HG02642 (cell line): ENCODE data around the gene ACOT6.
"Not testable (repeated sequence)": the region's sequence is repeated elsewhere in the genome, so short reads cannot be mapped to it uniquely, and the experiment has no call there.

Experiments used
- ATAC-seq: cut with Tn5 transposase; IDR thresholded peaks from one replicate; pipeline ENCODE4 v1.9.1; 2021; ENCODE audit warnings: mild to moderate bottlenecking; ENCODE audit not compliant: unreplicated experiment, poor library complexity

The ACOT6 gene

DNA sequence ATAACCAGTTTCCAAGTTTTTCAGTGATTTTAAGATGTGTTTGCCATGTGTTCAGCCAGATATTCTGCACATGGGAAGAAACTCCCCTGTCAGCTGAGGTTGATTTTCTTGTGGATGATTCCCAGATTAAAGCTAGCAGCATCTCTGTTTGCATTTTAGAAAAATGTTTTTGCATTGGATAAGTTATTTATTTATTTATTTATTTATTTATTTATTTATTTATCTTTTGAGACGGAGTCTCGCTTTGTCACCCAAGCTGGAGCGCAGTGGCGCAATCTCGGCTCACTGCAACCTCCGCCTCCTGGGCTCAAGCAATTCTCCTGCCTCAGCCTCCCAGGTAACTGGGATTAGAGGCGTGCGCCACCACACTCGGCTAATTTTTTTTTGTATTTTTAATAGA lies 17.8 kb upstream of the ACOT6 start:
- ATAC-seq = no peak

DNA sequence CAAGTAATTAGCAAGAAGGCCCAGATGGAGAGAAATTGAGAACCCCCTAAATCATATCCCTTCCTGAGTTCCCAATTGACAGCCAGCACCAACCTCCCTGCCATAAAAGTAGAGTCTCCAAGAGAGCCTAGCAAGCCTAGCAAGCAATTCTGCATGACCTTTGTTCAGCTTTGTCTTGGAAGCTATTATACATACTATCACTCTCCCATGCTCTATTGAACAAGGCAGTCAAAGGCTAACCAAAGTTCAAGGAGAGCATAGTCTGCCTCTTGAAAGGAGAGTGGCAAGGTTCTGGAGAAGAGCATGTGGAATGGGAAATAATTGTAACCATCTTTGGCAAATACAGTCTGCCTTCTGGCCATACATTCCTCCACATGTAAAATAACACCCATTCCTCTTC lies 12.8 kb upstream of the ACOT6 start:
- ATAC-seq = no peak

DNA sequence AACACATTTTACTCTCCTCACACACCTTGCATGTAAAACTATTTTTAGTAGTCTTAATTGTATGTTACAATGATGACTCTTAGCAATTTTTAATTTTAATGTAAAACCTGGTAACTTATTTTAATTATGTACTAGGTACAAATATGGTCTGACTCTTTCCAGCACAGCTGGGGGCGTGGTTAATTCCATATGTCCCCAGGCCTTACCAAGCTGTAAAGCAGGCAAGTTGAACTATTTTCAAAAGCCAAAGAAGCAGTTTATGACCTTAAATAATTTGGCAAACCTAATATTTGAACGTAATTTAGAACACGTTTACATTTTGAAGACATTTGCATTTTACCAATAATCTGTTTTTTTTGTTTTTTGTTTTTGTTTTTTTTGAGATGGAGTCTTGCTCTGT lies 9.3 kb upstream of the ACOT6 start:
- no peak for ATAC-seq

GRCh38 chr14:73606271-73606670 lies 6.0 kb upstream of the ACOT6 start:
- ATAC-seq = no peak

DNA sequence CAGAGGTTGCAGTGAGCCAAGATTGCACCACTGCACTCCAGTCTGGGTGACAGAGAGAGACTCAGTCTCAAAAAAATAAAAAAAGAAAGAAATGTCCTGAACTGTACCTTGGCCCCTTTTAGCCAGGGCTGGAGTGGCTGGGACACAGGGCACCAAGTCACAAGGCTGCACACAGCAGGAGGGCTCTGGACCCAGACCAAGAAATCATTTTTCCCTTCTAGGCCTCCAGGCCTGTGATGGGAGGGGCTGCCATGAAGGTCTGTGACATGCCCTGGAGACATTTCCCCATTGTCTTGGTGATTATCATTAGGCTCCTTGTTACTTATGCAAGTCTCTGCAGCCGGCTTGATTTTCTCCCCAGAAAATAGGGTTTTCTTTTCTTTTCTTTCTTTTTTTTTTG lies 5.1 kb upstream of the ACOT6 start:
- ATAC-seq = no peak

- ATAC-seq = no peak
Observed at GRCh38 chr14:73610687-73611086, 1.6 kb upstream of the ACOT6 start.

GRCh38 chr14:73613046-73613383 lies 698 bp downstream of the ACOT6 start:
- peak; percentile 17 for ATAC-seq

GRCh38 chr14:73613419-73613963 lies 1.2 kb downstream of the ACOT6 start:
- no peak for ATAC-seq

- ATAC-seq = no peak
Observed at GRCh38 chr14:73616831-73617230, 4.5 kb downstream of the ACOT6 start.

- ATAC-seq = no peak
Observed at GRCh38 chr14:73619524-73619923, 7.2 kb downstream of the ACOT6 start.

- no peak for ATAC-seq
Observed at GRCh38 chr14:73620268-73620667, 8.0 kb downstream of the ACOT6 start.

- no peak for ATAC-seq
Observed at GRCh38 chr14:73623504-73624054, 11.3 kb downstream of the ACOT6 start.

DNA sequence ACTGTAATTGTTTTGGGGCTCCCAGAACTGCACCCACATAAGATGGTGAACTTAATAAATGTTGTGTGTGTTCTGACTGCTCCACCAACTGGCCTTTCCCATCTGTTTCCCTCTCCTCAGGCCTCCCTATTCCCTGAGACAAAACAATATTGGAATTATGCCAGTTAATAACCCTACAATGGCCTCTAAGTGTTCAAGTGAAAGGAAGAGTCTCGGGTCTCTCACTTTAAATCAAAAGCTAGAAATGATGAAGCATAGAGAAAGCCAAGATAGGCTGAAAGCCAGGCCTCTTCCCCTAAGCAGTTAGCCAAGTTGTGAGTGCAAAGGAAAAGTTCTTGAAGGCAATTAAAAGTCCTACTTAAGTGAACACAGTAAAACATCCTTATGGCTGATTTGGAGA lies 13.4 kb downstream of the ACOT6 start:
- no peak for ATAC-seq

- ATAC-seq = no peak
Observed at GRCh38 chr14:73627151-73627558, 14.8 kb downstream of the ACOT6 start.

- ATAC-seq = no peak
Observed at GRCh38 chr14:73630009-73630780, 17.9 kb downstream of the ACOT6 start.

DNA sequence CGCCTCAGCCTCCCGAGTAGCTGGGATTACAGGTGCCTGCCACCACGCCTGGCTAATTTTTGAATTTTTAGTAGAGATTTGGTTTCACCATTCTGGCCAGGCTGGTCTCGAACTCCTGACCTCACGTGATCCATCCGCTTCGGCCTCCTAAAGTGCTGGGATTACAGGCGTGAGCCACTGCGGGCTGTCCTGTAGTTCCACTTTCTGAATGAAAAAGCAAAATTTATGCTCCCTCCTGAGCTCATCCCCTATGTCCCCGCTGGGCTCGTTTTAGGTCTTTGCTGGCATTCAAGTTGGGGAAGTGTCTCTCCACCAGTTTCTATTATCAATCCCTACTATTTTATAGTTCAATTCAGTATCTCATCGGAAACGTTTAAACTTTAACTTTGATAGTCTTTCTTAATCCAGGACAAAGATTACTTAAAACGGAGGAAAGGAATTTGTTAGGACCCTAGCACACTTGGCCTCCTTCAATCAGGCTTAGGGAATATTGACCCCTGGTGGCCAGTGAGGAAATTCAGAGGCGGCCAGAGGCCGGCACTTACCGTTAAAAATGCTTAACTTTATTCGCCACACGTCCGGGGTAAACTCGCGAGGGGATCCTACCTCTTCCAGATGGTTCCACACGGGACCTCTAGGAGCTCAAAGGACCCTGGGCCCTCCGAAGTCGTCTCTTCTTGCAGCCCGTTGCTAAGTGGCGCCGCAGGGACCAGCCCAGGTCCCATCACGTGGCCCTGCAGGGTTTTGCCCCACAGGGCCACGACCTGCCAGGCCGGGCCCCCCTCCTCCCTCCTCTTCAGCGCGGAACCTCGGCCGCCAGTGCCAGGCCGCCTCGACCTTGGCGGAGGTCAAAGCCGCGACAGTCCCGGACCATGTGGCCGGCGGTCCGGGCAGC lies 21.0 kb downstream of the ACOT6 start:
- peak; percentile 72 for ATAC-seq

- peak; percentile 34 for ATAC-seq
Observed at GRCh38 chr14:73634011-73634833, 21.9 kb downstream of the ACOT6 start.

DNA sequence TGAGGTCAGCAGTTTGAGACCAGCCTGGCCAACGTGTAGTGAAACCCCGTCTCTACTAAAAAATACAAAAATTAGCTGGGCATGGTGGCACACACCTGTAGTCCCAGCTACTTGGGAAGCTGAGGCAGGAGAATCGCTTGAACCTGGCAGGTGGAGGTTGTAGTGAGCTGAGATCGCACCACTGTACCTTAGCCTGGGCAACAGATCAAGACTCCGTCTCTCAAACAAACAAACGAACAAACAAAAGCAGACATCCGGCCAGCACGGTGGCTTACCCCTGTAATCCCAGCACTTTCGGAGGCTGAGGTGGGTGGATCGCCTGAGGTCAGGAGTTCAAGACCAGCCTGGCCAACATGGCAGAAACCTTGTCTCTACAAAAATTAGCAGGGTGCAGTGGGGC lies 24.0 kb downstream of the ACOT6 start:
- ATAC-seq = not testable (repeated sequence)

DNA sequence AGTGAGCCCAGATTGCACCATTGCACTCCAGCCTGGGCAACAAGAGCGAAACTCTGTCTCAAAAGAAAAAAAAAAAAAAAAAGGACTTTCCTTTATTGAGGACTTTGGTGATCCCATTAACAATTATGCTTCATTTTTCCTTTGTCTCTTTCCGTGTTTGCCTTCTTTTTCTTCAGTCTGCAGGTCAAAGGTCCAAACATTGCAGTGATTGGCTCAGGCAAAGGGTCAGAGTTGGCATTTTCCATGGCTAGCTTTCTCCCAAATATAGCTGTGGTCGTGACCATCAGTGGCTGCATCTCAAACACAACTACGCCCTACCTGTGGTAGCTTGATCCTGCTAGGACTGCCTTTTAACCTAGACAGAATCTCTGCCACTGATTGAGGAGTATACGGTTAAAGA lies 25.5 kb downstream of the ACOT6 start:
- ATAC-seq = no peak

- no peak for ATAC-seq
Observed at GRCh38 chr14:73640796-73641365, 28.6 kb downstream of the ACOT6 start.
